NCI-H1105 (cell line): ENCODE data around the gene TMEM190.
"Not testable (repeated sequence)": the region's sequence is repeated elsewhere in the genome, so short reads cannot be mapped to it uniquely, and the experiment has no call there.

Experiments
- DNase-seq: peaks from one replicate; lab custom pipeline; 2025; lab: John Stamatoyannopoulos, UW

Gene TMEM190

DNA sequence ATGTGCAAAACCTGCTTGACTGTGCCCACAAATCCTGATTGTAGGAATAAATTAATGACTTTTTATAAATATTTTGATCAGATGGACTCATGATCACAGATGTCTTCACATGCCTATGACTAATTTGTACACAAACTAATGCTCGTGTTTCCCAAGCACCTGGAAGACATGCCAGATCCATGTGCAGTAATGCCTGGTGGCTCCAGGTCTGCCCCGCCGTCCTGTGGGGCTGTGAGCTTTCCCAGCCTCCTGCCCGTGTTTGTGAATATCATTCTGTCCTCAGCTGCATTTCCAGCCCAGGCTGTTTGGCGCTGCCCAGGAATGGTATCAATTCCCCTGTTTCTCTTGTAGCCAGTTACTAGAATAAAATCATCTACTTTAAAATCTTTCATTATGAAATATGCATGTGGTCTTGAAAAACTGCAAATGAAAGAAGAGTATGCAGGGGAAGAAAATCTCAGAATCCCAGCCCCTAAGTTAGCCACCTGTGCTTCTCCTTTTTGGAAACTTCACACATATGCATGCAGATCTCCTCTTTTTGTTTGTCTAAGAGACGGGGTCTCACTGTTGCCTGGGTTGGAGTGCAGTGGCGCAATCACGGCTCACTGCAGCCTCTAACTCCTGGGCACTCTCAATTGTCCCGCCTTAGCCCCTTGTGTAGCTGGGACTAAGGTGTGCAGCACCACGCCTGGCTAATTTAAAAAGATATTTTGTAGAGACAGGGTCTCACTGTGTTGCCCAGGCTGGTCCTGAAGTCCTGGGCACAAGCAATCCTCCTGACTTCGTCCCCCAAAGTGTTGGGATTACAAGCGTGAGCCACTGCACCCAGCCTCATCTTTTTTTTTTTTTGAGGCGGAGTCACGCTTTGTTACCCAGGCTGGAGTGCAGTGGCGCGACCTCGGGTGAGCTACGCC lies 15.3 kb downstream of the TMEM190 start:
- no peak for DNase-seq

DNA sequence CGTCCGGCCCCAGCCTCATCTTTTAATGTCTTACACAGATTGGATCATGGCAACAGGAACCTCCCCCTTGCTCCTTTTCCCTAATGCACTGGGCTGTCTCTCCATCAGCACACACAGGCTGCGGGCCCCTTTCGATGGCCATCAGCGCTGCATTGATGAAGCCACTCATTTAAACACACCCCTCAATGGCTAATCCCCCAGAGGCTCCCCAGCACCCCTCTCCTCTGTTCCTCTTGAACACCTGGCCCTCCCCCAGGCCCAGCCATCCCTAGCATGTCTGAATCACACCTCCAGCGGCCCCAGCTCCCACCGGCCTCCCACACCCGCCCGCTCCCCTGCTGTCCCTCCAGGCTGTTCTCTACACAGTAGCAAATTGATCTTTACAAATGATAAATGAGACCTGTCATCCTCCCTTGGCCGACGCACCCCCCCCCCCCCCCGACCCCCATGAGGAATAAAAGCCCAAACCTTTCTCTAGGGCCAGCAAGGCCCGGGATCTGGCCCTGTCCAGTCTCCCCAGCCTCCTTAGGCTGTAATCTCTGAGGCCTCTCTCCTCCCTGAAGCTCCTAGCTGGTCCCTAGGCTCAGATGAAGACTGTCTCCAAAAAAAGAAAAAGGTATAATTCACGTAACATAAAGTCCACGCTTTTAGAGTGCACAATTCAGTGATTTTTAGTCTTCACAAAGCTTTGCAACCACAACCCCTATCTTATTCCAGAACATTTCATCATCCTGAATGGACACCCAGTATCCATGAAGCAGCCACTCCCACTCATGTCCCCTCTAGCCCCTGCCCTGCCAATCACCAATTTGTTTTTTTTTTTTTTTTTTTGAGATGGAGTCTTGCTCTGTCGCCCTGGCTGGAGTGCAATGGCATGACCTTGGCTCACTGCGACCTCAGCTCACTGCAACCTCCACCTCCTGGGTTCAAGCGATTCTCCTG lies 16.5 kb downstream of the TMEM190 start:
- no peak for DNase-seq

DNA sequence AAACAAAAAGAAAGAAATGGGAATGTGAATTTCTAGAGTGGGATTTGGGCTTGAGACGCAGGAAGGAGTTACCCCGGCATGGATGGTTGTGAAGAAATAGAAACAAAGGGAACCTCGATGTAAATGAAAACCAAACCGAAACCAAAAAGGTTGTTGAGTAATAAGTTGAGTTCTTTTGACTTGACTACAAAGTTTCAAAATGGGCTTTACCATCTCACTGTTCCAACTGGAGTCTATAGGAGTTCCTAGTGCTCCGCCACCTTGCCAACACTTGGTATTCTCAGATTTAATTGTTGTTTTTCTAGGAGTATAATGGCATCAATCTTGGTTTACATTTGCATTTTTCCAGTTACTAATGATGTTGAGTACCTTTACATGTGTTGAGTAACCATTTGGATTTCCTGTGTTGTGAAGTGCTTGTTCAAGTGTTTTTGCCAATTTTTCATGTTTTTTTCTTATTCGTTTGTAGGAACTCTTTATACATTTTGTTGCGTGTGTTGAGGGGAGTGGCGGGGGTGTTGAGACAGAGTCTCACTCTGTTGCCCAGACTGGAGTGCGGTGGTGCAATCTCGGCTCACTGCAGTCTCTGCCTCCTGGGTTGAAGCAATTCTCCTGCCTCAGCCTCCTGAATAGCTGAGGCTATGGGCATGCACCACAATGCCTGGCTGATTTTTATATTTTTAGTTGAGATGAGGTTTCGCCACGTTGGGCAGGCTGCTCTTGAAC lies 21.7 kb downstream of the TMEM190 start:
- no peak for DNase-seq

GRCh38 chr19:55400281-55401087 lies 23.9 kb downstream of the TMEM190 start:
- no peak for DNase-seq

DNA sequence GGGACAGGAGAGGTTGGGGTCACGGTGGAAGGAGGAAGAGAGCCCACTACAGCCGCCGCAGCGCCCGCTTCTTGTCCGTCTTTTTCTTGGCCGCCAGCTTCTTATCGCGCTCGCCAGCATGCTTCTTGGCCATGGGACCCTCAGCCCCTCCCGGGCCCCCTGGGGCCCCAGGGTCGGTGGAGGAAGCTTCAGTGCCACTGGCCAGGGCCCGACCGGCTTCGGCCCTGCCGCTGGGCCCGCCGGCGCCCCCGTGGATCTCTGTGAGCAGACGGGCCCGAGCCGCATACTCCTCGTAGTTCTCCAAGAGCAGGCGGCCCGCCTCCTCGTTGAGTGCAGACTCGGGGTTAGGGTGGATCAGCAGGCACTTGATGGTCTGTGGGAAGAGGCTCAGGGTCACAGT lies 24.8 kb downstream of the TMEM190 start:
- DNase-seq, result not testable (repeated sequence)

DNA sequence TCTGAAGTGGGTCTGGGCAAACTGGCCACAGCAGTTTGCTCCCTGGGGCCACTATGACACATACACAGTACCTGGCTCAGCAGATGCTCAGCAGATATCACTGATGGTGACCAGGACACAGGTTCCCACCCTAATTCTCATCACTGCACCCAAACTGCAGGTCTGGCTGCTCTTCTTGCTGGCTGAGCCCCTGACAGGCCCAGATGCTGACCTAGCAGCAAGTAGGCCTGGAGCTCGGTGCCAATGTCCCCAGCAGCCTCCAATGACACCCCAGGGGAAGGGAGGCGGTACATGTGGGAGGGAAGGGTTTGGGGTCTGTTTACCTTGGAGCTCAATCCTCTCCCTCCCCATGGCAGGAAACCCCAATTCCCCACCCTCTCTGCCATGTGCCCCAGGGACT lies 25.9 kb downstream of the TMEM190 start:
- no peak for DNase-seq

GRCh38 chr19:55405638-55406037 lies 29.0 kb downstream of the TMEM190 start:
- DNase-seq, result no peak

DNA sequence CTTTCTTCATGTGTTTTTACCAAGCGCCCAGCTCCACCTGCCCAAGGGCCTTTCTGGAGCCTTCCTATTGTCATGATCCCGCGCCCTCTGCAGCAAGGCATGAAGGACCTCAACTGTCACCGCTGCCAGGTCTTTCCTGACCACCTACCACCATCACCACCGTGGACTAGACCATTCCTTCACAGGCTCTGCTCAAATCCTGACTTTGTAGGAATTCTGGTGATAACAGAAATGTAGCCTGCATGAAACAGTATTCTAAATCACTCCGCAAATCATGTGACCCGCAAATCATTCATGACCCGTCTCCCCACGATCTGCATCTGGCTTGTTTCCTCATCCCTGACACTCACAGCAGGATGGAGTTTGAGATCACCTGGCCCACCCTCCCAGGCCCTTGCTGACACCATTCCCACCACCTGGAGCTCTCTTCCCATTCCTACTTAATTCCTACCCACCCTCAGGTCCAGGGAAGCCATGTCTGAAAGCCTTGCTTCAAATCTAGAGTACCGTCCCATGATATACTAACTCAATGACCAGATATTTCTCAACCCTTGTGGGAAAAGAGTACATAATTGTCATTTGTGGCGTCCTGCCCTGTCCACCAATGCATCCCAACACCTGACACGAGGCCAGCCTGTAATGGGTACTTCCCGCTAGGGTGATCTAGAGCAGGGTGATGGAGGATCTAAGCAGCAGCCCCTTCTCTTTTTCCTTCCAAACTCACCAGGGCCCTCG lies 29.6 kb downstream of the TMEM190 start:
- DNase-seq, result no peak

GRCh38 chr19:55406826-55407549 lies 30.4 kb downstream of the TMEM190 start:
- peak; percentile 15 for DNase-seq

DNA sequence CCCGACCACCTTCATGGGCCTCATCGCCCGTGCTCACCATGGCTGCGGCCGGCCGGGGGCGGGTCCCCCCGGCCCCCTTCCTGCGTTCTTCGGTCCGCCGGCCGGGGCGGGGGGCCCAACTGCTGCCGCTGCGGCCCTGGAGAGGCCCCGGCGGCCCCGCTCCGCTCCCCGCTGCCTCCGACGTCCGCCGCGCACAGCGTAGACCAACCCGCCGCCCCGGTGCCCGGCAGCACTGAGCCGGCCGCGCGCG lies 30.8 kb downstream of the TMEM190 start, which contains the start of gene UBE2S:
Gene UBE2S (minus strand): TSS at position 239 of the 250 bp plus-strand sequence. CDS start 199 bp downstream, at position 40.
- DNase-seq, result not testable (repeated sequence)

DNA sequence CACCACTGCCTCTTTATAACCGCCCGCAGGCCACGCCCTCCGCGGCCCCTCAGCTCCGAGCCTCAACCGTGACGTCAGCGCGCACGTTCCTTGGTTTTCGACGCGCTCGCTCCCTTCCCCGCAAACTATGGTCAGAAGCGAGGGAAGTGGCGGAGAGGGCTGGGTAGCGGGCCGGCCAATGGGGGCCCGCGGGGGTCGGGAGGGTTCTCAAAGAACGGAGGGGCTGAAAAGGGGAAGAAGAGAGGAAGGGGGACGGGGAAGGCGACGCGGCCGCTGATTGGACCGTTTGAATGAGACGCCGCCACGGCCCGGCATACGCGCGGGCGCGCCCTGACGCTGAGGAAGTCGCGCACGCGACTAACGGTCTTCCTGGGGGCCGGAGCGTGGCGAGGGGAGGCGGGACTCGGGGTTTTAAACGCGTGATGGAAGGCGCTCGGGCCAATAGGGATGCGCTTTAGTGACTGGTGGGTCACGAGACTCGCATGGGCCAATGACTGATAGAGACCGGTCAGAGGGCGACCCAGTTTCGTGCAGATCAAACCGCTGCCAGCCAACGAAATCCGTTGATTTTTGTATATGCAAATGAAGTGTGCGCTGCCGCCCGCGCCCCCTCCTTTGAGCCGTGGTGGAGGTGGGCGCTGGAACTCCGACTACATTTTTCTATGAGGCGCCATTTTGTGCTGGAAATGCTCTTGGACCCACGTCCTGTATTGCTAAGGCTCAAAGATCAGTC lies 31.3 kb downstream of the TMEM190 start:
- DNase-seq, result peak; percentile 100

GRCh38 chr19:55408533-55408872 lies 31.9 kb downstream of the TMEM190 start:
- no peak for DNase-seq

DNA sequence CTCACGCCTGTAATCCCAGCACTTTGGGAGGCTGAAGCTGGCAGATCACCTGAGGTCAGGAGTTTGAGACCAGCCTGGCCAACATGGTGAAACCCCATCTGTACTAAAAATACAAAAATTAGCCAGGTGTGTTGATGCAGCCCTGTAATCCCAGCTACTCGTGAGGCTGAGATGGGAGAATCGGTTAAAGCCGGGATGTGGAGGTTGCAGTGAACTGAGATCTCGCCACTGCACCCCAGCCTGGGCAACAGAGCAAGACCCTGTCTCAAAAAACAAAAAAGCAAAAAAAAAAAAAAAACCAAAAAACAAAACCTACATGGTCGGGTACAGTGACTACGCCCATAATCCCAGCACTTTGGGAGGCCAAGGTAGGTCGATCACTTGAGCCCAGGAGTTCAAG lies 32.6 kb downstream of the TMEM190 start:
- not testable (repeated sequence) for DNase-seq

- no peak for DNase-seq
Measured at GRCh38 chr19:55410168-55410567, 33.5 kb downstream of the TMEM190 start.

- DNase-seq, result peak; percentile 46
Measured at GRCh38 chr19:55418185-55418584, 41.6 kb downstream of the TMEM190 start.

- DNase-seq, result no peak
Measured at GRCh38 chr19:55419103-55419502, 42.5 kb downstream of the TMEM190 start.

DNA sequence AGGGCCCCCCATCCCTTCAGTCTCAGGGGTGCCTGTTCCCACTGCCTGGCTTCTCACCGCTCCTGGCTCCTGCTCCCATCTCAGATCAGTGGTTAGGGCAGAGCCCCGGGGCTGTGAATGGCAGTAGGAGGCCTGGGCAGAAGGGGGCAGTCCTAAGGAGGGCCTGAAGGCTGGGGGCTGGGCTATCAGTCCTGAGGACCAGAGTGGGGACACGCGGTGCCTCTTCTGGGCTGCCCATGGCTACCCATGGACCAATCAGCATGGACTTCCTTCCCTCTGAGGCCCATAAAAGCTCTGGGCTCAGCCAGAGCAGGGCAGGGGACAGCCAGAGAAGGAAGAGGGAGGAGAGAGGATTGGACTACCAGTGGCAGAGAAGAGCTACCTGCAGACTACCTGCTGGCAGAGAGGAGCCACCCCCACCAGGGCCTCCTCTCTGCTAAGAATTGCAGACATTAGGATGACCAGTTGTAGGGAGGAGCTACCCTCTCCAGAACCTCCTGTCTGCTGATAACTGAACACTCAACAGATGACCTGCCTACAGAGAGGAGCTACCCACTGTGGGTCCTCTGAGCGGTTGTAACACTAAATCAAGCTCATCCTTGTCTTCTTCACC lies 43.1 kb downstream of the TMEM190 start:
- DNase-seq, result no peak

DNA sequence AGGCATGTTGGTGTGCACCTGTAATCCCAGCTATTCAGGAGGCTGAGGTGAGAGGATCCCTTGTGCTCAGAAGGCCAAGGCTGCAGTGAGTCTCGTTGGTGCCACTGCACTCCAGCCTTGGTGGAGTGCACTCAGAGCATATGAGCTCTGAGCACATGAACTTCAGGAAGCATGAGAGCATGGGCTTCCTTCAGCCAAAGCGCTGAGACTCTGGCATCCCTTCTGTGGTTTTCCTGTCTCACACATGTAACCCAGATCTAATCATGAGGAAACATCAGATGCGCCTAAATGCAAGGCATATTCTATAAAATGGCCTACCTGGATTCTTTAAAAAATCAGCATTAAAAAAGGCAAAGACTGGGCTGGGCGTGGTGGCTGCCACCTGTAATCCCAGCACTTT lies 44.7 kb downstream of the TMEM190 start:
- DNase-seq, result not testable (repeated sequence)
